Measurements from ENCODE around the gene AKR7A3. TPM values are rescaled to one million over a fixed set of nuclear protein-coding genes. Genes with fewer than 3 reads are reported as not detected.

AKR7A3 gene
- total and polyA plus RNA-seq, 9 of the 15 experiments (the other 6 are each of a cell fraction or from before 2014, with no cell fraction given) = 0.04 to 1.5 (median 0.44) TPM; not detected in 1

GRCh38 chr1:19338323-19338762, 49.8 kb upstream of the AKR7A3 start:
- no peak overlapping the region for H2AFZ ChIP-seq (ENCODE audit: low read depth, low read length)
- H3K4me1 ChIP-seq (replicated peaks in 1 of 2; ENCODE audit: control insufficient read depth in 2 of 2, insufficient read depth in 2 of 2, low read length in 2 of 2) = peaks cover 4 to 34% of the 10 kb centered on the region in 2 experiments; a peak in 4 of 5 replicates
- H3K36me3 ChIP-seq (ENCODE audit: control insufficient read depth, insufficient read depth, low read length) = peaks cover 27% of the 10 kb centered on the region; the same call in 2 of the 3 replicates
- peaks cover 11% of the 10 kb centered on the region; the same call in 1 of the 2 replicates for H4K20me1 ChIP-seq (replicated peaks; ENCODE audit: control insufficient read depth, insufficient read depth, low read length)
- H3K27ac ChIP-seq (ENCODE audit: extremely low read depth, low read depth, low read length) = no peak overlapping the region; the same call in 2 of the 3 replicates
- H3K79me2 ChIP-seq (ENCODE audit: control insufficient read depth, insufficient read depth, low read length) = no peaks in the 10 kb centered on the region
- FAIRE-seq (no peak), ATAC-seq (peak; percentile 57), DNase-seq (ENCODE audit: extremely low read depth in 1 of 4, low spot score in 3 of 4) (peak in 2 of 4 experiments; percentile 40 to 44)
- H3K4me3 ChIP-seq = no peak overlapping the region
- POLR2A ChIA-PET = no interaction called here
- H3K9ac ChIP-seq (ENCODE audit: insufficient read depth in 1 of 2, low read depth in 2 of 2, low read length in 2 of 2) = peak overlapping the region in 1 of 2 experiments; percentile 14; a peak in 1 of 4 replicates
- intact Hi-C loops (cut with micrococcal nuclease) = loop anchor here (5.0 kb wide), 1 partner anchor 86 kb away; the partner anchor contains the start of genes EMC1 and MRTO4
- peaks cover 11% of the 10 kb centered on the region for H3K9me1 ChIP-seq (ENCODE audit: control insufficient read depth, insufficient read depth, low read length)
- H3K27me3 ChIP-seq (ENCODE audit: control insufficient read depth in 2 of 2, insufficient read depth in 2 of 2, low read length in 2 of 2) = no peaks in the 10 kb centered on the region
- BruUV-seq (replicated peaks) = no TSS peak
- WGBS (ENCODE audit: insufficient coverage, low coverage, missing lambda C conversion rate) = 85% methylated on average over 22 of the region's 27 CpGs
- no peak overlapping the region for H3K4me2 ChIP-seq (ENCODE audit: insufficient read depth, low read length)
- in situ Hi-C loops (cut with MboI) = no loop called here
- CTCF ChIA-PET (ENCODE audit: low intra/inter-chr PET ratio) = interaction anchor here (0.6 to 0.8 kb wide), 2 partner anchors 243 to 313 kb away, joined by 3 read pairs; no protein-coding TSS in a partner anchor
- no peaks in the 10 kb centered on the region for H3K9me3 ChIP-seq (replicated peaks; ENCODE audit: control insufficient read depth, insufficient read depth, low read depth, low read length)
- TF ChIP-seq PCBP1 (IDR thresholded peaks at IDR 0.05; ENCODE audit: low read depth, low read length, poor library complexity, severe bottlenecking) (peak; percentile 43), SMC3 (conservative IDR thresholded peaks at IDR 0.05; ENCODE audit: insufficient read depth, low read depth, low read length) (0 out of 2 replicates have a peak, but pooled peaks have one; percentile 14), TAF1 (IDR thresholded peaks at IDR 0.05; ENCODE audit: control insufficient read depth, extremely low read depth, insufficient read depth, low read length, severe bottlenecking) (no peak), CTCF (IDR thresholded peaks at IDR 0.05 in 2 of 3, conservative IDR thresholded peaks at IDR 0.05 in 1 of 3; ENCODE audit: insufficient read depth in 2 of 3, low read depth in 1 of 3, low read length in 3 of 3) (peak; percentile 31 to 44 (median 38); a peak in 5 of 6 replicates), RBFOX2 (IDR thresholded peaks at IDR 0.05; ENCODE audit: low read depth, low read length) (0 out of 2 replicates have a peak, but pooled peaks have one; percentile 21), ZNF165 (CRISPR knock-in tag; IDR thresholded peaks at IDR 0.05; ENCODE audit: borderline replicate concordance) (no peak), ZNF398 (CRISPR knock-in tag; IDR thresholded peaks at IDR 0.05) (no peak), POLR2G (IDR thresholded peaks at IDR 0.05; ENCODE audit: low read depth, low read length) (peak; percentile 35; the same call in 1 of the 2 replicates), ZNF212 (CRISPR knock-in tag; IDR thresholded peaks at IDR 0.05) (no peak), NKRF (IDR thresholded peaks at IDR 0.05; ENCODE audit: borderline replicate concordance) (no peak), MAX (CRISPR knock-in tag; IDR thresholded peaks at IDR 0.05) (0 out of 2 replicates have a peak, but pooled peaks have one; percentile 4), ZBTB33 (CRISPR knock-in tag; IDR thresholded peaks at IDR 0.05) (peak; percentile 97)

Measured in K562 (cell line).